K562 (cell line): ENCODE results near the gene RILP.

Experiments used
- CHD1 ChIP-seq: fragments of 200-600 bp; sonication (generic); IDR thresholded peaks from one replicate; pipeline ENCODE4 v1.6.1; 2012; ENCODE audit warnings: mild to moderate bottlenecking, moderate library complexity, low read length, inconsistent platforms
- CREB1 ChIP-seq, 2 experiments: sonication (generic) in 1 of 2; formaldehyde crosslinking in 1 of 2; IDR thresholded peaks; 2 replicates each; pipeline versions ENCODE4 v1.6.1 to v1.8.0; 2012 to 2022; ENCODE audit warnings: inconsistent platforms in 1 of 2, mild to moderate bottlenecking in 1 of 2, missing genetic modification reagents in 1 of 2, moderate library complexity in 1 of 2
- EZH2 ChIP-seq: IDR thresholded peaks from 2 replicates; pipeline ENCODE4 v1.6.1; 2012; ENCODE audit warnings: low read depth, mild to moderate bottlenecking, inconsistent platforms, low read length, borderline replicate concordance
- MBD2 ChIP-seq: sonication (generic); IDR thresholded peaks from 2 replicates; pipeline ENCODE4 v1.6.1; 2016; ENCODE audit warnings: low read depth, borderline replicate concordance
- POLR2AphosphoS2 ChIP-seq: IDR thresholded peaks from 2 replicates; pipeline ENCODE4 v1.6.1; 2012; ENCODE audit warnings: low read length, improper control_type of control experiment
- RBM17 ChIP-seq: fragments of 200-400 bp; formaldehyde crosslinking; IDR thresholded peaks from 2 replicates; pipeline ENCODE4 v1.6.1; 2017; ENCODE audit warnings: low read depth, mild to moderate bottlenecking, low read length, borderline replicate concordance
- RHOXF2B ChIP-seq: fragments of 250-450 bp; sonication (Bioruptor Pico); conservative IDR thresholded peaks from 2 replicates; pipeline ENCODE4 v1.5.1; 2021
- TF ChIP-seq, protein P1 (sequence below), 3 experiments: IDR thresholded peaks in 2 of 3; conservative IDR thresholded peaks in 1 of 3; 2 replicates each; pipeline ENCODE4 v1.5.1; 2011 to 2012; ENCODE audit warnings: low read length in 3 of 3, mild to moderate bottlenecking in 3 of 3, control low read depth in 2 of 3, improper control_type of control experiment in 1 of 3, inconsistent platforms in 1 of 3, low read depth in 1 of 3, mixed read lengths in 1 of 3, moderate library complexity in 1 of 3; ENCODE audit not compliant: insufficient read depth in 2 of 3
- TF ChIP-seq, protein P2 (sequence below): IDR thresholded peaks from 3 replicates; pipeline ENCODE4 v1.6.1; 2011; ENCODE audit warnings: borderline replicate concordance, mild to moderate bottlenecking; ENCODE audit not compliant: insufficient read length, insufficient read depth

DNA sequence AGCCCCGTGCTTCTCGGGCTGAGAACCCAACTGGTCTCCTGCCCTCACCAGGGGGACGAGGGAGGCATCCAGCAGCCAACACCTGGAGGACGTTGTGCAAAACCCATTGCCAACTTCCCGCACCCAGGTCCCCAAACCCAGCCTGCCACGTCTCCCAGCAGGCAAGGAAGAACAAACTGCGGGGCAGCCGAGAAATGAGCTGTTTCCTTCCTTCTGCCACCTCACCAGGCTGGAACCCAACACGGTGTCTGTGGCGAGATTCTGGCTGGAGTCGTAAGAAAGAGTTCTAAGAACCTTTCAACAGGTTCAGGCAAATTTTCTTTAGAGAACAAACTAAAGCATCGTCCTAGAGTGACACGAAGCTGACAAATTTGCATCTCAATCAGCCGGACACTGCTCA is 24.6 kb downstream of the RILP start:
- TF ChIP-seq MBD2 (no peak), POLR2AphosphoS2 (no peak), RHOXF2B (CRISPR knock-in tag) (no peak), EZH2 (no peak), CHD1 (no peak), RBM17 (no peak), CREB1 (IDR thresholded peaks at IDR 0.05) (no peak), CREB1 (CRISPR knock-in tag; IDR thresholded peaks at IDR 0.05) (no peak)
- TF ChIP-seq, protein P1, sequence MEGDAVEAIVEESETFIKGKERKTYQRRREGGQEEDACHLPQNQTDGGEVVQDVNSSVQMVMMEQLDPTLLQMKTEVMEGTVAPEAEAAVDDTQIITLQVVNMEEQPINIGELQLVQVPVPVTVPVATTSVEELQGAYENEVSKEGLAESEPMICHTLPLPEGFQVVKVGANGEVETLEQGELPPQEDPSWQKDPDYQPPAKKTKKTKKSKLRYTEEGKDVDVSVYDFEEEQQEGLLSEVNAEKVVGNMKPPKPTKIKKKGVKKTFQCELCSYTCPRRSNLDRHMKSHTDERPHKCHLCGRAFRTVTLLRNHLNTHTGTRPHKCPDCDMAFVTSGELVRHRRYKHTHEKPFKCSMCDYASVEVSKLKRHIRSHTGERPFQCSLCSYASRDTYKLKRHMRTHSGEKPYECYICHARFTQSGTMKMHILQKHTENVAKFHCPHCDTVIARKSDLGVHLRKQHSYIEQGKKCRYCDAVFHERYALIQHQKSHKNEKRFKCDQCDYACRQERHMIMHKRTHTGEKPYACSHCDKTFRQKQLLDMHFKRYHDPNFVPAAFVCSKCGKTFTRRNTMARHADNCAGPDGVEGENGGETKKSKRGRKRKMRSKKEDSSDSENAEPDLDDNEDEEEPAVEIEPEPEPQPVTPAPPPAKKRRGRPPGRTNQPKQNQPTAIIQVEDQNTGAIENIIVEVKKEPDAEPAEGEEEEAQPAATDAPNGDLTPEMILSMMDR (IDR thresholded peaks at IDR 0.05 in 2 of 3, conservative IDR thresholded peaks at IDR 0.05 in 1 of 3; ENCODE audit: insufficient read depth in 2 of 3, low read depth in 1 of 3, low read length in 3 of 3), result no peak
- TF ChIP-seq, protein P2, sequence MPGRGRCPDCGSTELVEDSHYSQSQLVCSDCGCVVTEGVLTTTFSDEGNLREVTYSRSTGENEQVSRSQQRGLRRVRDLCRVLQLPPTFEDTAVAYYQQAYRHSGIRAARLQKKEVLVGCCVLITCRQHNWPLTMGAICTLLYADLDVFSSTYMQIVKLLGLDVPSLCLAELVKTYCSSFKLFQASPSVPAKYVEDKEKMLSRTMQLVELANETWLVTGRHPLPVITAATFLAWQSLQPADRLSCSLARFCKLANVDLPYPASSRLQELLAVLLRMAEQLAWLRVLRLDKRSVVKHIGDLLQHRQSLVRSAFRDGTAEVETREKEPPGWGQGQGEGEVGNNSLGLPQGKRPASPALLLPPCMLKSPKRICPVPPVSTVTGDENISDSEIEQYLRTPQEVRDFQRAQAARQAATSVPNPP, result no peak
